Measurements from ENCODE around the gene LIPT2. TPM values are rescaled to one million over a fixed set of nuclear protein-coding genes. Genes with fewer than 3 reads are reported as not detected.

Gene LIPT2
- total RNA-seq, 1 experiment from 2014 or later, result 7.9 TPM

- CTCF ChIA-PET, result interaction anchor here (1.0 to 3.8 kb wide), 4 partner anchors 10 to 204 kb away, joined by 4 to 24 read pairs (median 6); no protein-coding TSS in a partner anchor
- H3K9me3 Mint-ChIP-seq (ENCODE audit: unreplicated experiment), result no peaks in the 10 kb centered on the region
- H3K4me3 Mint-ChIP-seq (ENCODE audit: unreplicated experiment), result no peak overlapping the region
- intact Hi-C loops (cut with micrococcal nuclease), result no loop called here
- no peak overlapping the region for H3K27ac Mint-ChIP-seq (ENCODE audit: low read depth, unreplicated experiment)
- H3K4me1 Mint-ChIP-seq (ENCODE audit: insufficient read depth, unreplicated experiment), result no peaks in the 10 kb centered on the region
- DNase-seq (ENCODE audit: unreplicated experiment), result no peak
- no peak for TF ChIP-seq CTCF (IDR thresholded peaks at IDR 0.05; ENCODE audit: unreplicated experiment)
- H3K27me3 Mint-ChIP-seq (ENCODE audit: insufficient read depth, unreplicated experiment), result no peaks in the 10 kb centered on the region
- POLR2A ChIA-PET, result no interaction called here
- no TSS peak for BruUV-seq (replicated peaks)
- no peaks in the 10 kb centered on the region for H3K36me3 Mint-ChIP-seq (ENCODE audit: insufficient read depth, unreplicated experiment)
Observed at GRCh38 chr11:74459584-74459983, 33.9 kb downstream of the LIPT2 start.

DNA sequence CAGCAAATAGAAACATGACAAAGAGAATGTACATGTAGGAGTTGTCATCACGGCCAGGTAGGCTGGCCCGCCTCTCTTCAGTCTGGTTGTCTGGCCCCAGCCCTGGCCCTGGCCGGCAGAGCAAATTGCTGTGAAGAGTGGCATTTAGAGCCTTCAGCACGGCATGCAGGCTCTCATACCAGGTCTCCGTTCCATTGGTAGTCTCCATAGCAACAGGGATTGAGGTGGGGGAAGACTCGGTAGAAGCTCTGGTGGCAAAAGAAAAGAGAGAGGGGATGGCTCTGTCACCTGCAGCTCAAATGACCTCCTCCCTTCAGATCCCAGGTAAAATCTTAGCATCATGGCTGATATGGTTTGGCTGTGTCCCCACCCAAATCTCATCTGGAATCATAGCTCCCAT is 36.2 kb downstream of the LIPT2 start:
- no TSS peak for BruUV-seq (replicated peaks)
- Mint-ChIP-seq H3K36me3 (ENCODE audit: insufficient read depth, unreplicated experiment) (no peaks in the 10 kb centered on the region), H3K9me3 (ENCODE audit: unreplicated experiment) (no peaks in the 10 kb centered on the region), H3K4me1 (ENCODE audit: insufficient read depth, unreplicated experiment) (peaks cover 6% of the 10 kb centered on the region), H3K27ac (ENCODE audit: low read depth, unreplicated experiment) (no peak overlapping the region), H3K4me3 (ENCODE audit: unreplicated experiment) (no peak overlapping the region), H3K27me3 (ENCODE audit: insufficient read depth, unreplicated experiment) (no peaks in the 10 kb centered on the region)
- POLR2A ChIA-PET, result no interaction called here
- DNase-seq (ENCODE audit: unreplicated experiment), result no peak
- CTCF ChIA-PET, result interaction anchor here (0.7 to 1.4 kb wide), 4 partner anchors 8 to 120 kb away, joined by 3 to 6 read pairs (median 4); no protein-coding TSS in a partner anchor
- intact Hi-C loops (cut with micrococcal nuclease), result no loop called here
- no peak for TF ChIP-seq CTCF (IDR thresholded peaks at IDR 0.05; ENCODE audit: unreplicated experiment)

- H3K27ac Mint-ChIP-seq (ENCODE audit: low read depth, unreplicated experiment), result no peak overlapping the region
- no peaks in the 10 kb centered on the region for H3K9me3 Mint-ChIP-seq (ENCODE audit: unreplicated experiment)
- TF ChIP-seq CTCF (IDR thresholded peaks at IDR 0.05; ENCODE audit: unreplicated experiment), result peak; percentile 74
- intact Hi-C loops (cut with micrococcal nuclease), result loop anchor here (1.0 to 5.0 kb wide), 2 partner anchors 117 to 284 kb away; no protein-coding TSS in a partner anchor
- DNase-seq (ENCODE audit: unreplicated experiment), result peak; percentile 77
- no peaks in the 10 kb centered on the region for H3K27me3 Mint-ChIP-seq (ENCODE audit: insufficient read depth, unreplicated experiment)
- H3K4me1 Mint-ChIP-seq (ENCODE audit: insufficient read depth, unreplicated experiment), result peaks cover 14% of the 10 kb centered on the region
- no TSS peak for BruUV-seq (replicated peaks)
- H3K4me3 Mint-ChIP-seq (ENCODE audit: unreplicated experiment), result no peak overlapping the region
- no peaks in the 10 kb centered on the region for H3K36me3 Mint-ChIP-seq (ENCODE audit: insufficient read depth, unreplicated experiment)
- ChIA-PET CTCF (interaction anchor here (0.6 to 13.6 kb wide), 38 partner anchors 10 to 789 kb away, joined by 3 to 447 read pairs (median 5); partner anchors contain the start of genes LIPT2 and POLD3), POLR2A (interaction anchor here (0.6 to 3.1 kb wide), 5 partner anchors 40 to 1236 kb away, joined by 3 to 16 read pairs (median 4); partner anchors contain the start of gene LIPT2)
Observed at GRCh38 chr11:74453373-74453975, 40.0 kb downstream of the LIPT2 start.

DNA sequence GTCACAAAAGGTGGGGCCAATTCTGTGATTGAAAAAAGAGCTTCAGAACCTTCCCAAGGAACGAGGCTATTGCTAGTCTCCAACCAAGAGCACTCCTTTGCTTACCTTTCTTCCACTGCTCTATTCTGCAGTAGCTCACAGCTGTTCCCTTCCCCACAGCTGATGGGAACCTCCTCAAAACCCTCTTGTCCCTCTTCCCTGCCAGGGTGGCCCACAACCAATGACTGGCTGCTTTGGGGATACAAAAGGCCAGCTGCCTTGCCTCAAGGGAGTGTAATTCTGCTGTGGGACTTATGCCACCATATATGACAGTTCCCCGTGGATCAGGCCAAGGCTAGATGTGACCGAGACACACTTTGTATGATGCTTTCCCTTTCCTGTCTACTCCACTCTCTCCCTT is 41.2 kb downstream of the LIPT2 start:
- ChIA-PET POLR2A (interaction anchor here (2.8 to 3.1 kb wide), 2 partner anchors 41 to 119 kb away, joined by 14 to 16 read pairs; partner anchors contain the start of gene LIPT2), CTCF (interaction anchor here (0.9 to 13.6 kb wide), 28 partner anchors 9 to 206 kb away, joined by 3 to 447 read pairs (median 6); partner anchors contain the start of gene LIPT2)
- TF ChIP-seq CTCF (IDR thresholded peaks at IDR 0.05; ENCODE audit: unreplicated experiment), result no peak
- Mint-ChIP-seq H3K4me3 (ENCODE audit: unreplicated experiment) (no peak overlapping the region), H3K36me3 (ENCODE audit: insufficient read depth, unreplicated experiment) (no peaks in the 10 kb centered on the region), H3K27ac (ENCODE audit: low read depth, unreplicated experiment) (no peak overlapping the region), H3K9me3 (ENCODE audit: unreplicated experiment) (no peaks in the 10 kb centered on the region), H3K27me3 (ENCODE audit: insufficient read depth, unreplicated experiment) (no peaks in the 10 kb centered on the region), H3K4me1 (ENCODE audit: insufficient read depth, unreplicated experiment) (peaks cover 14% of the 10 kb centered on the region)
- intact Hi-C loops (cut with micrococcal nuclease), result loop anchor here (5.0 kb wide), 1 partner anchor 285 kb away; no protein-coding TSS in a partner anchor
- BruUV-seq (replicated peaks), result no TSS peak
- no peak for DNase-seq (ENCODE audit: unreplicated experiment)
